ENCODE data around the gene KLHL12. TPM values are rescaled to one million over a fixed set of nuclear protein-coding genes. Genes with fewer than 3 reads are reported as not detected.

KLHL12 gene
- total and polyA plus RNA-seq, 10 of the 15 experiments (the other 5 are each of a cell fraction or from before 2014, with no cell fraction given) = 16.0 to 53.8 (median 30.3) TPM

DNA sequence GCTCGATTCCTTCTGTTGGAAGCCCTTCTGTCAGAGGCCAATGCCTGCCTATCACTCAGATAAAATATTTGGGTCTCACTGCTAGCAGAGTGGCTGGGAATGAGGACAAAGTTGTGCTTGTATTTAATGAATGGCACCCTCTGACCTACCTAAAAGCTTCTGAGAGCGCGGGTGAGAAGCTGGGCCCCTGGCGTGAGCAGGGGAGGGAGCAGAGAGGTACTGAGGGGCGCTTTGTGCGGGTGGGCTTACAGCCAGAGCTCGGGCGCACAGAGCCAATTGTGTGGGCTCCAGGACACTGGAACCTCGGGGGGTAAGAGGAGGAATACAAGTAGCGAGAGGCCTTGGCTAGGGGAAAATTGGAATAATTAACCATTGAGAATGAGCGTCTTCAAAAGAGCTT lies 84.0 kb downstream of the KLHL12 start:
- TF ChIP-seq BHLHE40 (IDR thresholded peaks at IDR 0.05; ENCODE audit: borderline replicate concordance in 1 of 2, low read depth in 2 of 2, low read length in 1 of 2) (no peak), MTA3 (IDR thresholded peaks at IDR 0.05; ENCODE audit: borderline replicate concordance, low read length) (no peak), SUZ12 (IDR thresholded peaks at IDR 0.05; ENCODE audit: unreplicated experiment) (no peak), NRF1 (conservative IDR thresholded peaks at IDR 0.05; ENCODE audit: low read depth, low read length) (no peak), CBX5 (IDR thresholded peaks at IDR 0.05; ENCODE audit: low read depth) (no peak), CREM (IDR thresholded peaks at IDR 0.05; ENCODE audit: low read depth) (no peak), ZNF207 (IDR thresholded peaks at IDR 0.05; ENCODE audit: borderline replicate concordance) (no peak), BRCA1 (IDR thresholded peaks at IDR 0.05; ENCODE audit: low read depth, low read length) (no peak), LARP7 (IDR thresholded peaks at IDR 0.05) (no peak), FOS (IDR thresholded peaks at IDR 0.05; ENCODE audit: borderline replicate concordance, extremely low read depth, insufficient read length) (no peak), EP300 (IDR thresholded peaks at IDR 0.05; ENCODE audit: borderline replicate concordance in 1 of 2, control insufficient read depth in 1 of 2, low read depth in 2 of 2, low read length in 2 of 2) (no peak), JUNB (IDR thresholded peaks at IDR 0.05) (no peak), NFYB (IDR thresholded peaks at IDR 0.05; ENCODE audit: insufficient read depth, low read depth, low read length) (no peak), IKZF2 (IDR thresholded peaks at IDR 0.05) (no peak), MXI1 (IDR thresholded peaks at IDR 0.05; ENCODE audit: low read depth, low read length) (no peak)
- TF ChIP-seq, protein P1, sequence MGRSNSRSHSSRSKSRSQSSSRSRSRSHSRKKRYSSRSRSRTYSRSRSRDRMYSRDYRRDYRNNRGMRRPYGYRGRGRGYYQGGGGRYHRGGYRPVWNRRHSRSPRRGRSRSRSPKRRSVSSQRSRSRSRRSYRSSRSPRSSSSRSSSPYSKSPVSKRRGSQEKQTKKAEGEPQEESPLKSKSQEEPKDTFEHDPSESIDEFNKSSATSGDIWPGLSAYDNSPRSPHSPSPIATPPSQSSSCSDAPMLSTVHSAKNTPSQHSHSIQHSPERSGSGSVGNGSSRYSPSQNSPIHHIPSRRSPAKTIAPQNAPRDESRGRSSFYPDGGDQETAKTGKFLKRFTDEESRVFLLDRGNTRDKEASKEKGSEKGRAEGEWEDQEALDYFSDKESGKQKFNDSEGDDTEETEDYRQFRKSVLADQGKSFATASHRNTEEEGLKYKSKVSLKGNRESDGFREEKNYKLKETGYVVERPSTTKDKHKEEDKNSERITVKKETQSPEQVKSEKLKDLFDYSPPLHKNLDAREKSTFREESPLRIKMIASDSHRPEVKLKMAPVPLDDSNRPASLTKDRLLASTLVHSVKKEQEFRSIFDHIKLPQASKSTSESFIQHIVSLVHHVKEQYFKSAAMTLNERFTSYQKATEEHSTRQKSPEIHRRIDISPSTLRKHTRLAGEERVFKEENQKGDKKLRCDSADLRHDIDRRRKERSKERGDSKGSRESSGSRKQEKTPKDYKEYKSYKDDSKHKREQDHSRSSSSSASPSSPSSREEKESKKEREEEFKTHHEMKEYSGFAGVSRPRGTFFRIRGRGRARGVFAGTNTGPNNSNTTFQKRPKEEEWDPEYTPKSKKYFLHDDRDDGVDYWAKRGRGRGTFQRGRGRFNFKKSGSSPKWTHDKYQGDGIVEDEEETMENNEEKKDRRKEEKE (IDR thresholded peaks at IDR 0.05) = no peak
- TF ChIP-seq, protein P2, sequence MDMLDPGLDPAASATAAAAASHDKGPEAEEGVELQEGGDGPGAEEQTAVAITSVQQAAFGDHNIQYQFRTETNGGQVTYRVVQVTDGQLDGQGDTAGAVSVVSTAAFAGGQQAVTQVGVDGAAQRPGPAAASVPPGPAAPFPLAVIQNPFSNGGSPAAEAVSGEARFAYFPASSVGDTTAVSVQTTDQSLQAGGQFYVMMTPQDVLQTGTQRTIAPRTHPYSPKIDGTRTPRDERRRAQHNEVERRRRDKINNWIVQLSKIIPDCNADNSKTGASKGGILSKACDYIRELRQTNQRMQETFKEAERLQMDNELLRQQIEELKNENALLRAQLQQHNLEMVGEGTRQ (IDR thresholded peaks at IDR 0.05; ENCODE audit: borderline replicate concordance, low read depth, low read length) = no peak
- TF ChIP-seq, protein P3, sequence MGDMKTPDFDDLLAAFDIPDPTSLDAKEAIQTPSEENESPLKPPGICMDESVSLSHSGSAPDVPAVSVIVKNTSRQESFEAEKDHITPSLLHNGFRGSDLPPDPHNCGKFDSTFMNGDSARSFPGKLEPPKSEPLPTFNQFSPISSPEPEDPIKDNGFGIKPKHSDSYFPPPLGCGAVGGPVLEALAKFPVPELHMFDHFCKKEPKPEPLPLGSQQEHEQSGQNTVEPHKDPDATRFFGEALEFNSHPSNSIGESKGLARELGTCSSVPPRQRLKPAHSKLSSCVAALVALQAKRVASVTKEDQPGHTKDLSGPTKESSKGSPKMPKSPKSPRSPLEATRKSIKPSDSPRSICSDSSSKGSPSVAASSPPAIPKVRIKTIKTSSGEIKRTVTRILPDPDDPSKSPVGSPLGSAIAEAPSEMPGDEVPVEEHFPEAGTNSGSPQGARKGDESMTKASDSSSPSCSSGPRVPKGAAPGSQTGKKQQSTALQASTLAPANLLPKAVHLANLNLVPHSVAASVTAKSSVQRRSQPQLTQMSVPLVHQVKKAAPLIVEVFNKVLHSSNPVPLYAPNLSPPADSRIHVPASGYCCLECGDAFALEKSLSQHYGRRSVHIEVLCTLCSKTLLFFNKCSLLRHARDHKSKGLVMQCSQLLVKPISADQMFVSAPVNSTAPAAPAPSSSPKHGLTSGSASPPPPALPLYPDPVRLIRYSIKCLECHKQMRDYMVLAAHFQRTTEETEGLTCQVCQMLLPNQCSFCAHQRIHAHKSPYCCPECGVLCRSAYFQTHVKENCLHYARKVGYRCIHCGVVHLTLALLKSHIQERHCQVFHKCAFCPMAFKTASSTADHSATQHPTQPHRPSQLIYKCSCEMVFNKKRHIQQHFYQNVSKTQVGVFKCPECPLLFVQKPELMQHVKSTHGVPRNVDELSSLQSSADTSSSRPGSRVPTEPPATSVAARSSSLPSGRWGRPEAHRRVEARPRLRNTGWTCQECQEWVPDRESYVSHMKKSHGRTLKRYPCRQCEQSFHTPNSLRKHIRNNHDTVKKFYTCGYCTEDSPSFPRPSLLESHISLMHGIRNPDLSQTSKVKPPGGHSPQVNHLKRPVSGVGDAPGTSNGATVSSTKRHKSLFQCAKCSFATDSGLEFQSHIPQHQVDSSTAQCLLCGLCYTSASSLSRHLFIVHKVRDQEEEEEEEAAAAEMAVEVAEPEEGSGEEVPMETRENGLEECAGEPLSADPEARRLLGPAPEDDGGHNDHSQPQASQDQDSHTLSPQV (IDR thresholded peaks at IDR 0.05) = no peak
- ChIA-PET SMC1A (ENCODE audit: uncharacterized antibody, unreplicated experiment) (interaction anchor here (0.8 kb wide), 1 partner anchor 17 kb away, joined by 3 read pairs; no protein-coding TSS in a partner anchor), POLR2A (no interaction called here), CTCF (no interaction called here), RAD21 (ENCODE audit: unreplicated experiment) (no interaction called here)
- BruUV-seq (replicated peaks) = no TSS peak
- no peak overlapping the region for H3K4me2 ChIP-seq (ENCODE audit: control insufficient read depth, insufficient read depth)
- no peaks in the 10 kb centered on the region for H3K9me3 ChIP-seq (replicated peaks; ENCODE audit: control insufficient read depth, insufficient read depth, low read length)
- peaks cover 3% of the 10 kb centered on the region; the same call in 1 of the 2 replicates for H3K4me1 ChIP-seq (ENCODE audit: control insufficient read depth, insufficient read depth, low read length)
- no peaks in the 10 kb centered on the region for H3K27me3 ChIP-seq (replicated peaks in 1 of 2; ENCODE audit: control insufficient read depth in 2 of 2, insufficient read depth in 2 of 2, low read length in 1 of 2)
- intact Hi-C loops (cut with micrococcal nuclease; ENCODE audit: unreplicated experiment) = no loop called here
- H3K36me3 ChIP-seq (ENCODE audit: control insufficient read depth in 2 of 2, insufficient read depth in 2 of 2, low read length in 1 of 2) = no peaks in the 10 kb centered on the region
- H3K9ac ChIP-seq (ENCODE audit: control insufficient read depth, insufficient read depth, low read length) = no peak overlapping the region
- in situ Hi-C loops (cut with MboI) = no loop called here
- no peaks in the 10 kb centered on the region for H3K79me2 ChIP-seq (ENCODE audit: control insufficient read depth, insufficient read depth, low read length)
- no peak for FAIRE-seq
- H4K20me1 ChIP-seq (ENCODE audit: control insufficient read depth, insufficient read depth) = no peaks in the 10 kb centered on the region
- WGBS (ENCODE audit: insufficient coverage, insufficient replicate concordance, low lambda C conversion rate, missing lambda C conversion rate) = 61% methylated on average over 11 of the region's 11 CpGs
- H3K27ac ChIP-seq (ENCODE audit: control insufficient read depth, insufficient read depth) = no peak overlapping the region
- no peak for DNase-seq (ENCODE audit: low read depth, low spot score)
- no peak overlapping the region for H2AFZ ChIP-seq (ENCODE audit: control insufficient read depth, low read depth, low read length)
- H3K4me3 ChIP-seq = no peak overlapping the region
- ATAC-seq = no peak
